Left ventricle myocardium inferior (tissue), 1 donor: Measurements from ENCODE around the gene CFAP298. TPM values are rescaled to one million over a fixed set of nuclear protein-coding genes. Genes with fewer than 3 reads are reported as not detected.

ENCODE experiments used
- DNase-seq: peaks from one replicate; pipeline ENCODE4 v3.0.0-alpha.2; 2020
- H3K27ac ChIP-seq: fragments of 200-600 bp; replicated peaks from 2 replicates; pipeline ENCODE4 v1.8.0; 2021
- H3K27me3 ChIP-seq: fragments of 200-600 bp; 2 replicates; pipeline ENCODE4 v1.8.0; 2021; ENCODE audit warnings: low read depth
- H3K36me3 ChIP-seq: fragments of 200-600 bp; 2 replicates; pipeline ENCODE4 v1.8.0; 2021
- H3K4me1 ChIP-seq: fragments of 200-600 bp; 2 replicates; pipeline ENCODE4 v1.8.0; 2021
- H3K4me3 ChIP-seq: fragments of 200-600 bp; 2 replicates; pipeline ENCODE4 v1.8.0; 2021; ENCODE audit warnings: mild to moderate bottlenecking, moderate library complexity
- H3K9me3 ChIP-seq: fragments of 200-600 bp; replicated peaks from 2 replicates; pipeline ENCODE4 v1.8.0; 2021
- CTCF ChIP-seq: fragments of 200-600 bp; IDR thresholded peaks from 2 replicates; pipeline ENCODE4 v1.8.0; 2021; ENCODE audit warnings: antibody characterized with exemption, mild to moderate bottlenecking, borderline replicate concordance
- intact Hi-C: fragments of 100-400 bp; cut with micrococcal nuclease; formaldehyde crosslinking; loops from one replicate; pipeline ENCODE4 v1.11.0; 2022
- total RNA-seq: library from RNA; stranded (reverse); fragmentation: NEBNext Ultra II Directional; extraction: Animal tissue kit (Norgen Biotek cat#: 25700); gene quantifications from one replicate; pipeline ENCODE4 v1.2.1, GENCODE V29; 2021
- donor health status: DM: no; HTN: yes; CAD: no; lungs with severe emphysema.

Gene CFAP298
- total RNA-seq, 1 donor from 2014 or later = 20.2 TPM

GRCh38 chr21:32580949-32581348 lies 31.2 kb downstream of the CFAP298 start:
- intact Hi-C loops = no loop called here
- DNase-seq = no peak
- H3K27me3 ChIP-seq = no peaks in the 10 kb centered on the region
- H3K27ac ChIP-seq = no peak overlapping the region
- H3K4me3 ChIP-seq = no peak overlapping the region
- H3K4me1 ChIP-seq = no peaks in the 10 kb centered on the region
- H3K36me3 ChIP-seq = peaks cover 16% of the 10 kb centered on the region
- TF ChIP-seq CTCF = no peak
- H3K9me3 ChIP-seq = no peaks in the 10 kb centered on the region

GRCh38 chr21:32578107-32578691 lies 34.0 kb downstream of the CFAP298 start:
- no peak overlapping the region for H3K27ac ChIP-seq
- no peak overlapping the region for H3K4me3 ChIP-seq
- peaks cover 16% of the 10 kb centered on the region for H3K36me3 ChIP-seq
- TF ChIP-seq CTCF = no peak
- no peak for DNase-seq
- intact Hi-C loops = no loop called here
- no peaks in the 10 kb centered on the region for H3K27me3 ChIP-seq
- H3K9me3 ChIP-seq = no peaks in the 10 kb centered on the region
- no peaks in the 10 kb centered on the region for H3K4me1 ChIP-seq

GRCh38 chr21:32576011-32576410 lies 36.2 kb downstream of the CFAP298 start:
- intact Hi-C loops = no loop called here
- DNase-seq = no peak
- H3K27me3 ChIP-seq = no peaks in the 10 kb centered on the region
- no peak overlapping the region for H3K4me3 ChIP-seq
- no peaks in the 10 kb centered on the region for H3K4me1 ChIP-seq
- TF ChIP-seq CTCF = no peak
- no peaks in the 10 kb centered on the region for H3K9me3 ChIP-seq
- peaks cover 16% of the 10 kb centered on the region for H3K36me3 ChIP-seq
- no peak overlapping the region for H3K27ac ChIP-seq

- intact Hi-C loops = no loop called here
- Histone ChIP-seq H3K36me3 (peaks cover 16% of the 10 kb centered on the region), H3K4me3 (no peak overlapping the region), H3K4me1 (no peaks in the 10 kb centered on the region), H3K27me3 (no peaks in the 10 kb centered on the region), H3K9me3 (no peaks in the 10 kb centered on the region), H3K27ac (no peak overlapping the region)
- TF ChIP-seq CTCF = no peak
- no peak for DNase-seq
Observed at GRCh38 chr21:32574946-32575925, 36.9 kb downstream of the CFAP298 start.

- no peak for TF ChIP-seq CTCF
- no peak overlapping the region for H3K4me3 ChIP-seq
- H3K4me1 ChIP-seq = peaks cover 18% of the 10 kb centered on the region
- intact Hi-C loops = no loop called here
- peaks cover 12% of the 10 kb centered on the region for H3K36me3 ChIP-seq
- no peak for DNase-seq
- H3K27me3 ChIP-seq = no peaks in the 10 kb centered on the region
- no peaks in the 10 kb centered on the region for H3K9me3 ChIP-seq
- no peak overlapping the region for H3K27ac ChIP-seq
Observed at GRCh38 chr21:32572574-32573420, 39.4 kb downstream of the CFAP298 start.
